Measurements from ENCODE around the gene TMED10.
"Not testable (repeated sequence)": the region's sequence is repeated elsewhere in the genome, so short reads cannot be mapped to it uniquely, and the experiment has no call there.

TMED10 gene

DNA sequence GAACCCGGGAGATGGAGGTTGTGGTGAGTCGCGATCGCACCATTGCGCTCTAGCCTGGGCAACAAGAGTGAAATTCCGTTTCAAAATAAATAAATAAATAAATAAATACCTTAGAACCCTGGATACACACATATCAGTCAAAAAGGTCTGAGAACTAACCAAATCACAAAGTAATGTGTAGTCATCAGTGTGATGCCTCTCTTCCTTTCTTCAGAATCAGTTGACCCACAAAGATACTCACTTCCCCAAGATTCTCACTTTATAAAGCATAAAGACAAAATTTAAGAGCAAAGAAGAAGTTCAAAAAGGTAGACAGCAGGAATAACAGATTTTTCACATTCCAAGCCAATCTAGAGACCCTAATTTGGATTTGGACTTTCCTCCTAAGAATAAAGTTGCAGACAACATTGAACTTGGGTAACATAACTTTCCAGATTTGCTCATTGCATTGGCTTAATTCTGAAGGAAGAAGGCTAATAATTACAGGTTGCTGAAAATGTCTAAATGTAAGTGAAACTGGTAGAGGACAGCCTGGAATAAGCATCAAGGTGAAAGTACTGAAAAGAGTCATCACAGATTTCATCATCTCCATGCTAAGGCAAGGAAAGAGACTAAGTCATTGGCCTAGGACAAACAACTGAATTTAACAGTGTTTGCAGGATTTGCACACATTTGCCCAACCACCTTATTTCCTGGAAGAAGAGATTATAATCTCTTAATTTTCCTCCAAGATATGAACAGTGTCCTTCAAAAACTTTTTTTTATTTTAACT, 17.4 kb downstream of the TMED10 start:
- peak; percentile 5 for DNase-seq (ENCODE audit: low spot score)

DNA sequence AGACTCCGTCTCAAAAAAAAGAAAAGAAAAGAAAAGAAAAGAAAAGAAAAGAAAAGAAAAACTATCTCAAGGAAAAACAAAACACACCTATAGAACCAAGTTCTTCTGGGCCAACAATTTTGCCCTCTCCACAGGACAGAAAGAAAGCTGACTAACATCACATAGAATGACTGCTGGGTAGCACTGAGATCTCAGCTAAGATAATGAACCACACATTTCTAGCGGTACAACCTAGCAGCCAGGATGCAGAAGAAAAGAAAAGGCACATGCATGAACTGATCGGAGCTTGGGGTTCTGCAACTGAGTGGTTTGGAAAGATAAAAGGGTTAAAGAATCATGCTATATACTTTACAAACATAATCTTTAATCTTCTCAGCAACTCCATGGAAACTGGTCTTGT, 19.5 kb downstream of the TMED10 start:
- DNase-seq (ENCODE audit: low spot score): no peak

DNA sequence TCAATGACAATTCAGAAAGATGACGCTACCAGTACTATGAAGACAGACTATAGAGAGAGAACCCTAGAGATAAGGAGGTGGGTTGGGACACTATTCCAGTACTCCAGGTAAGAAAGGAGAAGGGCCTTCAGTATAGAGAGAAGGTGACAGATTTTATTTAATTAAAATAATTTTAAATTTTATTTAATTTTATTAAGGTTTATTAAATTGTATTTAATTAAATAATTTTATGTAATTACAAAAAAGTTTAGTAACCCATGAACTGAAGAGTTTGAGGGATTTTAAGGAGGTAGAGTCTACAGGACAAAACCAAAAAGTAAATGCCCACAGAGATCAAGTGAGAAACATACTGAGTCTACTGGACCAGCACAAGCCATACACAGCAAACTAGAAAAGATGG, 20.3 kb downstream of the TMED10 start:
- DNase-seq (ENCODE audit: low spot score): no peak

DNA sequence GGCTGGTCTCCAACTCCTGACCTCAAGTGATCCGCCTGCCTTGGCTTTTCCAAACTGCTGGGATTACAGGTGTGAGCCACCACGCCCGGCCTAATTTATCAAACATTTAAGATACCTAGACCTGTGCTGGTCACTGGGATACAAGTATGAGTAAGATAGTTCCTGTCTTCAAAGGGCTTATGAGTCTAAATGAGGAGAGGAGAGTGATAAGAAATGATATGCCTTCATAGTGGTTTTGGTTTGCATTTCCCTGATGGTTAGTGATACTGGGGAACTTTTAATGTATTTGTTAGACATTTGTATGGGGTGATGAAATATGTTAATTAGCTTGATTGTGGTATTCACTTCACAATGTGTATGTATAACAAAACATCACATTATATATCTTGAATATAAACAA, 21.2 kb downstream of the TMED10 start:
- no peak for DNase-seq (ENCODE audit: low spot score)

DNA sequence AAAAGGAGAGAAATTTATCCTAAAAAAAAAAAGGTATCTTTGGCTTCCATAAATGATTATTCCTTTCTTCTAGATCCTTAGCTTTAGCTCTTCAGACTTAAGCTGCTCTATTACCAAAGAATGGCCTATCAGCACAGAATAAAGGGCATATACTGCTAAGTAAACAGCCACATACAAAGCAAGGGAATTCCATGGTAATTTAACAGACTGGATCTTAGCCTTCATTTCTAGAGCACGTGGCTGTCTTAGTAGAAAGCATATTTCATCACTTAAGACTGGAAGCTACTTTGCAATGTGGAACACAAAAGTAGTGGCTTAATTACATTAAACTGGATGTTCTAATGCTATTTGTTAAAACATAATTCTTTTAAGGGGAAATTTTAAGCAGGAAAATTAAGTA, 23.1 kb downstream of the TMED10 start:
- no peak for DNase-seq (ENCODE audit: low spot score)

DNA sequence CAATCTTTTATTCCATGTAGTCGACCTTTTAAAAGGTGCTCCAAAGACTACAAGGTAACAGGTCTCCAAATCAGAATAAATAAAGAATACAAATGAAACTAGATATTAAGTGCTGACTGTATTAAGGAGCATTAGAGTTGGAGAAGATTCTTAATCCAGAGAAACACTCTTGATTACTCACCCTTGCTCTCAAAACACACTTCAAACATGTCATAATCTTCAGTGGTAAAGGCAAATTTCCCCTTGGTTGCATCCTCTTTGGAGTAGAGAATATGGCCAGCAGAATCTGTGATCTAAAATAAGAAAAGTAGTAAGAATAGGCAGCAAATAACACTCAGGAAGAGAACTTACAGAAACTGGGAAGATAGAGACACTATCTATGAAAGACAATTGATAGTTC, 24.6 kb downstream of the TMED10 start:
- DNase-seq (ENCODE audit: low spot score): no peak

DNA sequence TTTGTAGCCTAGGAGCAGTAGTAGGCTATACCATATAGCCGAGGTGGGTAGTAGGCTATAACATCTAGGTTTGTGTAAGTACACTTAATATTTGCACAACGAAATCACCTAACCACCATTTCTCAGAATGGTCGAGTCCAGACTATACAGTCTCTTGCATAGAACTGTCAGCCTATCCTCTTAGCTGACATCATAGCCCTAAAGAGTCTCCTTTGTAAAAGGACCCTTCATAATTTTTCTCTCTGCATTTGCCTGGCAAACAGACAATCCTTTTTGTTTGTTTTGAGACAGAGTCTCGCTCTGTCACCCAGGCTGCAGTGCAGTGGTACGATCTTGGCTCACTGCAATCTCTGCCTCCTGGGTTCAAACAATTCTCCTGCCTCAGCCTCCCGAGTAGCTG, 25.8 kb downstream of the TMED10 start:
- not testable (repeated sequence) for DNase-seq (ENCODE audit: low spot score)

DNA sequence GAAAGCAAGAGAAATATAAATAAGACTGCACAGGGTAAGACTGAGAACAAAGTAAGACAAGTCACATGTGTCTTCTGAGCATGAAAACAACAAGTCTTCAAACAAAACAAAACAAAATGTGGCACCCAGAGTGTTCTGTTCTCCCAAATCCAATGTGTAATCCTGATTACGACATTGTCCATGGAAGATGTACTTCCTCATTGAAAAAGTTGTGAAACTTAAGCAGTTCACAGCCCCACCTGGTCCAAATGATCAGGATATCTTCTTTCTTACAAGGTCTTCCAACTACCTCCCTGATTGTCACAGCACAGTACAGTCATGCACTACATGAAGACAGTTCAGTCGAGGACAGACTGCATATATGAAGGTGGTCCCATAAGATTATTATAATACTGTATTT, 26.3 kb downstream of the TMED10 start:
- DNase-seq (ENCODE audit: low spot score): no peak

DNA sequence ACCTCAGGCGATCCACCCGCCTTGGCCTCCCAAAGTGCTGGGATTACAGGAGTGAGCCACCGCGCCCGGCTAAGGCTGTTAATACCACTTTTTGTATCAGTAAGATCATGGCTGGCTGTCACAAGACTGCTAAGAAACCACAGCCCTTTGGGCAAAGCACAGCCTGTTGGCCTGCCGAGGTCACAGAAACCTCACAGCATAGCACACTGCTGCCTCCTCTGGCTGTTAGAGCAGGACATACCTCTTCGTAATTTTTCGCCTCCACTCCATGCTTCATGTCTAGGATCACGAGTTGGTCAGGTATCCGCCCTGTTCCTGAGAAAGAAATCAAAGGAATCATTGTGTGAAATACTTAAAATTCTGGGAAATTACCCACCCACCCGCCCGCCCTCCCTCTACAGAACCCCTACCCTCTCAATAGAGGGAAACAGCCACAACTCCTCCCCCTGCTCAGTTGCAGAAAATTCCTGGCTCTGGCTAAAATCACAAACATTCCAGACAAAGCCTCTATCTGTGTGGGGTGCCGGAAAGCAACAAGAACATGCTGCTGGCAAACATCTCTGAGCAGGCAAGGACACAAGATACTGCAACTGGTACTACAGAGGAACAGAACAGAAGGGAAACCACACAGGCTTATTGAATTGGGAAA, 28.9 kb downstream of the TMED10 start:
- DNase-seq (ENCODE audit: low spot score): peak; percentile 62

DNA sequence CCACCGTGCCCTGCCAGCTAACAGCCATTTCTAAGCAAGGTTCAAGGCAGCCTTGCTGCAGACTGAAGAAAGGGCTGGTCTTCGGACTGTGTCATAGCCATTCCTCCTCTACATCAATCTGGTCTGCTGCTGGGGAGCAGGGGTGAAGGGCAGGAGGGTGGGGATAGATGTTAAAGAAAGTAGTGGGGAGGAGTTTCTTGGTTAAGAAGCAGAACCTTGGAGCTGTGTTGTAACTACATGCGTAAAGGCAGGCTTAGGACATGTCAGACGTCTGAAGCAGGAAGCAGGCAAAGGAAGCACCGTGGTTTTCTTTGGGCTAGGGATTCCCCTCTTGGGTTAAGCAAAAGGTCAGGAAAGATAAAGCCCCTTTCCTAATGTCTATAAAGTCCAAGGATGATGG, 31.5 kb downstream of the TMED10 start:
- no peak for DNase-seq (ENCODE audit: low spot score)

DNA sequence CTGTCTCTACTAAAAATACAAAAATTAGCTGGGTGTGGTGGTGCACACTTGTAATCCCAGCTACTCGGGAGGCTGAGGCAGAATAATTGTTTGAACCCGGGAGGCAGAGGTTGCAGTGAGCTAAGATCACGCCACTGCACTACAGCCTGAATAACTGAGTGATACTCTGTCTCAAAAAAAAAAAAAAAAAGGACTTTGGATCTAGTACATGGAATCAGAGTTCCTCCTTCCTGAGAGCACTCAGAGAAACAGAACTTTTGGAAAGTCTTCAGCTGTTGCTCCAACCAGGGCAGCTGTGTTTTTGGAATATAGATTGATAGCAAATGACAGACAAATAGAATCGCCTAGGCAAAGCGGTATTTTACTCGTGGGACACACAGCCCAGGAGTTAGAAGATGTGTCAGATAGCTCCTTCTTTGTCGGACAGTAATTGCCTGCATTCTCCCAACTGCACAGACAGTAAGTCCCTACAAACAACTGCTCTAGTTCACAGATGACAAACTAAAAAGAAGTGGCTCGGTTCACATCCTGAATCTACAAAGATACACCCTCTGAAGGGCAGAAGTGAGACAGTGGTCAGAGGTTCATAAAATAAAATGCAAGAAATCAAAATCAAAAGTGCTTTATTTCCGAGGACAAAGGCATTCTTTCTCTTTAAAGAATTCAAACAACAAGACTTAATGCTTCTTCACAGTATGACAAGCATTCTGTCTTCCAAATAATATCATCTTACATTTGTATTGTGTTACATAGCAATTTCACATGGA, 32.5 kb downstream of the TMED10 start:
- DNase-seq (ENCODE audit: low spot score): no peak

DNA sequence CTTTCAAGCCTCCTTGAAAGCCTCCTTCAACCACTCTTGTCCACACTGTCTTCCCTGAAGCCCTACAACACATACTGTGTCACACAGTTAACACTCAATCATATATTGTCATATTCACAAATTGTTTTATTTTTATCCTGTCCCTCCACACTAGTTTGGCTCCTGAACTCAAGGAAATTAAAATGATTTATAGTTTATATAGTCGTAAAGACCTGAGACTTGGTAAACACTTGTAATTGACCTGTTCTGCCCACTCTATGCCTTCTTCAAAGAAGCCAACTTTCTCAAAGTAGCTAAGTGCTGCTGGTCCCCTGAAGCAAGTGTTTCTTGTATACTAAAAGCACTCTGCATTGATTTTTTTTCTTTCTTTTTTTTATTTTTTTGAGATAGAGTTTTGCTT, 33.9 kb downstream of the TMED10 start:
- no peak for DNase-seq (ENCODE audit: low spot score)

DNA sequence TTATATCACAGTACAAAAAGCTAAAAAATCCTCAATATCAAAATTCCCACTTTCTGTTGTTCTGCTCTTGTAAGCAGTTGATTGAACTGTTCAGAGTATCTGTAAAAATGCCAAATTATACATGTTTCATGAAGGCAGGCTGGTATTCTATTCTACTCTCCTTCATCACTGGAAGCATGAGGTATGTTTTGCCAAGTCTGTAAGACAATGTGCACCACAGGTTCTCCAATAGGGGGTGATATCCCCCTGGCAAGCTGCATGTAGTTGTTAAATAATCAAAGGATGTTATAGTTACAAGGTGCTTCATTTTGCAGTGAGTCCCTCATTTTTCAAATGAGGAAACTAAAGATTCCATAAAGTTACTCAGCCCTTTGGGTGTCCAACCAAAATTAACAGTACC, 34.4 kb downstream of the TMED10 start:
- DNase-seq (ENCODE audit: low spot score): no peak

DNA sequence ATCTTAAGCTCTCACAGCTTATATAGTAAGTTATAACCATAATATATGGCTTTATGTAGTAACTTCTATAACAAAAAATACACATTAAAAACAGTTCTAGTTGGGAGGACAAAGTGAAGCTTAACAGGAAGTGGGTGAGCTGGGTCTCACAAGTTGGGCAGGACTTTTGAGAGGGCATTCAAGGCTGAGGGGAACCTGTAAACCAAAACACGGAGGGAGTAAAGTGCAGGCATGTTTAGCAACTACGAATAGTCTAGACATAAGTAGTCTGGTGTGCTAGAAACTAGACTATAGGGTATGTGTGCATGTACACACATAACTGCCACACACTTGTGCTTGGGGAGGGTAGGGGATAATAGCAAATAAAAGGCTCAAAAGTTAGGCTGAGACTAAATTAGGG, 35.4 kb downstream of the TMED10 start:
- no peak for DNase-seq (ENCODE audit: low spot score)

DNA sequence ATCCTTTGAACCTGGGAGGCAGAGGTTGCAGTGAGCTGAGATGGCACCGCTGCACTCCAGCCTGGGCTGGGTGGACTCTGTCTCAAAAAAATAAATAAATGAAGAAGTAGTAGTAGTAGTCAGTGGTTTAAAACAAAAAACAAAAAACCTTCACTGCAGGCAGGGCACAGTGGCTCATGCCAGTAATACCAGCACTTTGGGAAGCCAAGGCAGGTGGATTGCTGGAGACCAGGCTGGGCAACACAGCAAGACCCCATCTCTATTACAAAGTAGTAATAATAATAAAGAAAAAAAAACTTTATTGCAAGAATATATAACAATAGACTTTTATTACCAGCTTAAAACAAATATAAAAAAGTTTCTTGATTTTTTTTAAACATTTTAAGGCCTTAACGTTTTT, 35.8 kb downstream of the TMED10 start:
- DNase-seq (ENCODE audit: low spot score): no peak

DNA sequence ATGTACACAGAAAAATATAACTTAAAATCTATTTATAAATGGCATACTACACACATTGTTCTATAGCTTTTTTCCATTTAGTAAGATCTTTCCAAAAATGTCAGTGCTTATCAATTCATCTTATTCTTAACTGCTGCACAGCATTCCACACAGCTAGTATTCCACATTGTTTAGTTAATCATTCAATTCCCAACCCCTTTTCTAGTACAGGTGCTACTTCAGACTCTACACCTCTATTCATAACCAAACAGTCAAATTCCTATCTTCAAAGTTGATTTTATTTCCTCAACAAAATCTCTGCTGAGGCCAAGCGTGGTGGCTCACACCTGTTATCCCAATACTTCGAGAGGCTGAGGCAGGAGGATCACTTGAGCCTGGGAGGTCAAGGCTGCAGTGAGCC, 37.2 kb downstream of the TMED10 start:
- no peak for DNase-seq (ENCODE audit: low spot score)

DNA sequence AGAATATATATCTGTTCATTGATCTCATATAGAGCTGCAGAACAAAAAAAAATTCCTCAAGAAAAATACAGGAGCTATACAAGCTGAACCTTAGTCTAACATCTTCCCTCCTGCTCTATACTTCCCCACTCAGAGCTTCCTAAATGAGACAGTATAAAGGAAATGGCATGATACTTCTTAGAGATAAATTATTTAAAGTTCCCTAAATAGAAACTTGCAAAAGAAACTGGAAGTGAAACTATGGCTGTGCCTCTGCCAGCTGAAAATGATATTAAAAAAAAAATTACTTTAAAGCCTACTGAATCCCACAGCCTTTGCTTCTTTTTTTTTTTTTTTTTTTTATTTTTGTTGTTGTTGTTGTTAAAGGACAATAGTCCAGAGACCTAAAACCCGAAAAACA, 37.9 kb downstream of the TMED10 start:
- DNase-seq (ENCODE audit: low spot score): no peak

DNA sequence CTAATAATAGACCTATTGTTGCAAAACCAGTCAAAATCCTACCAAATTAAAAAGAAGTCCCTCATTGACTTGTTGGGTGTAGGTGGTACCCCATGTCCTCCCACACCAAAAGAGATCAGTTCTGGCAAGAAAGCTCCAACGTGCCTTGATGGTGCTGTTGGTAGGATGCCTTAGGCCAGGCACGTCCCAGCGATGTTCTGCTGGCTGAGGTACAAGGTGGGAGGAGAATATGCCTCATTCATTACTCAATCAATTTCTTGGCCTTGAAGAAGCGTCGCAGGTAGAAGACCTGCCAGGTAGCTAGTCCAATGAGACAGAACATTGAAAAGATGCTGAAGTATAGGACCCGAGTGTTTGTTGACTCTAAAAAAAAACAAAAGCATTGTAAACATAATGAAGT, 41.8 kb downstream of the TMED10 start:
- no peak for DNase-seq (ENCODE audit: low spot score)

DNA sequence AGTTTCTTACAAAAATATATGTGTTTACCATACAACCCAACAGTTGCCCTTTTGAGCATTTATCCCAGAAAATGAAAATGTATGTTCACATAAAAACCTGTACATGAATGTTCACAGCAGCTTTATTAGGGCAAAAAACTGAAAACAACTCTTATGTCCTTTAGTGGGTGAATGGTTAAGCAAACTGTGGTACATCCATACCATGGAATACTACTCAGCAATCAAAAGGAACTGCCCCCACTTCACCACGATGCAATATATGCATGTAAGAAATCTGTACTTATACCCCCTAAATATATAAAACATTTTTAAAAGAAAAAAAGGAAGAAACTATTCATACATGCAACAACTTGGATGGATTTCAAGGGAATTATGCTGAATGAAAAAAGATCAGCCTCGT, 42.8 kb downstream of the TMED10 start:
- DNase-seq (ENCODE audit: low spot score): no peak

DNA sequence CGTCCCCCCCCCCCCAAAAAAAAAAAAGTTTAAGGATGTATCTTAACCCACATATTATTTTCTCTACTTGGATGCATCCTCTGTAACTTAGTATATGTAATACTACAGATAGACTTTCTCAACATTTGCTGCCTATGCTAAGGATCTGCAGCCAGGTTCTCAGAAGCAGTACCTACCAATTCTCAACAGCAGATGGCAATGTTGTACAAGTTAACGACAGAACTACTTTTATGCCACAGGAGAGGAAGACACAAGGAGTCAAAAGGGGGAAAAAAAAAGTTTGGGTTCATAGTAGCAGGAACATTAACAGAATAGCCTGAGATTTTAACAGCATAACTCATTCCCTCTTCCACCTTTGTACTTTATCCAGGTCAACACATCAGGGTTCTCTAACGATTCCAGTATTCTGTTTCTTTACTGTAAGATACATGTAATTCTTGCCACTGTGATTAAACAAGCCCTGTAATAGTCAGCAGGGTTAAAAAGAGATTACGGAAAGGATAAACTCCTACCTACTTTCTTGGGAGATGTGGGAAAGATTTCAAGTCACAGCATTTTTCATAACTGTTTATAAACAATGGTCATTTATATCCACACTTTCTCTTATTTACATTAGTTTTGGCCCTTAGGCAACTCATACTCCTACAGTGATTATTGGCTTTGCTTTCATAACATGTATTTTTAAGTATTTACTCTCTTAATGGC, 43.9 kb downstream of the TMED10 start:
- DNase-seq (ENCODE audit: low spot score): peak; percentile 78

DNA sequence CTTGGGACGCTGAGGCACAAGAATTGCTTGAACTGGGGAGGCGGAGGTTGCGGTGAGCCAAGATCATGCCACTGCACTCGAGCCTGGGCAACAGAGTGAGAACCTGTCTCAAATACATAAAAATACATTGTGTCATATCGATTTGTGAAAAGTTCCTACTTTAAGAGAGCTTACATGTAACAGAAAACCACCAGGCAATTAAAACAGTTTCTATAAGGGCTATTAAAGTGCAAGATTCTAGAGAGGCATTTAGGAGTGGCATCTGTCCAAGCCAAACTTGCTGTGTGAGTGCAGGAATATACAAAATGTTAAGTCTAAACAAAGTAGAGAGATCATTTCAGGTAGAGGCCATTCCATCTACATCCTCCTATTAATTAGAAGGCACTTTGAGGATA, 47.8 kb downstream of the TMED10 start:
- DNase-seq (ENCODE audit: low spot score): no peak

DNA sequence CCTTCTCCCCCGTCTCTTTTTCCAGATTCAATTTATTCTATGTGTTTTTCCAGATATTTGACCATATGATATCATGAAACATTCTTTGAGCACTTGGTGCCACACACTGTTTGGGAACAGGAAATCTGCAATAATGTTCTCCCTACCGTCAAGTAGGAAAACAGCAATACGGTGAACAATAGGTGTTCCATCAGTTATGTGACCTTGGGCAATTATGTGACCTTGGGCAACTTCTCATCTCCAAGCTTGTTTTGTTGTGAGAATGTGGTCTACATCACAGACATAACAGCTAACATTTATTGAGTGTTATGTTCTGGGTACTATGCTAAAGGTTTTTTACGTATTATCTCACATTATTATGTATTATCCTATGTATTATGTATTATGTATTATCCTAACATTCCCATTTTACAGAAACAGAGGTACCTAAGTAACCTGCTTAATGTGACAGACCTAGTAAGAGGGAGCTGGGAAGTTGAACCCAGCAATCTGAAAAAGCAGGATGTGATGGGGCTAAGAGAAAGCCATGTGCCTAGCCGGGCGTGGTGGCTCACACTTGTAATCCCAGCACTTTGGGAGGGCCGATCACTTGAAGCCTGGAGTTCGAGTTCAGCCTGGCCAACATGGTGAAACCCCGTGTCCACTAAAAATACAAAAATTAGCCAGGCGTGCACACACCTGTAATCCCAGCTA, 48.4 kb downstream of the TMED10 start:
- no peak for DNase-seq (ENCODE audit: low spot score)

Measured in kidney tubule cell (primary cell).